HepG2 (cell line): ENCODE data around the gene THRA. TPM values are rescaled to one million over a fixed set of nuclear protein-coding genes. Genes with fewer than 3 reads are reported as not detected.

Source experiments
- CBFB ChIP-seq: sonication (generic); formaldehyde crosslinking; IDR thresholded peaks from 2 replicates; pipeline ENCODE4 v1.4.0; 2020; ENCODE audit warnings: missing genetic modification reagents
- CENPBD1 ChIP-seq: sonication (generic); formaldehyde crosslinking; IDR thresholded peaks from 2 replicates; pipeline ENCODE4 v1.8.0; 2022; ENCODE audit warnings: missing genetic modification reagents, low read depth, mild to moderate bottlenecking, borderline replicate concordance
- FOXC1 ChIP-seq: sonication (generic); formaldehyde crosslinking; IDR thresholded peaks from 2 replicates; pipeline ENCODE4 v1.8.0; 2022; ENCODE audit warnings: mild to moderate bottlenecking, missing genetic modification reagents, borderline replicate concordance
- FOXJ3 ChIP-seq: sonication (generic); formaldehyde crosslinking; IDR thresholded peaks from 2 replicates; pipeline ENCODE4 v1.4.0; 2020; ENCODE audit warnings: missing genetic modification reagents, mild to moderate bottlenecking, borderline replicate concordance
- HDAC2 ChIP-seq: sonication (generic); formaldehyde crosslinking; IDR thresholded peaks from 2 replicates; pipeline ENCODE4 v1.4.0; 2020; ENCODE audit warnings: missing genetic modification reagents
- HNRNPH1 ChIP-seq: fragments of 200-400 bp; formaldehyde crosslinking; optimal IDR thresholded peaks from 2 replicates; pipeline ENCODE3; 2017; ENCODE audit warnings: mild to moderate bottlenecking, low read depth, low read length
- IRX3 ChIP-seq: sonication (generic); formaldehyde crosslinking; IDR thresholded peaks from 2 replicates; pipeline ENCODE4 v1.8.1; 2023; ENCODE audit warnings: mild to moderate bottlenecking, low read depth, missing genetic modification reagents, borderline replicate concordance
- NAIF1 ChIP-seq: sonication (generic); formaldehyde crosslinking; IDR thresholded peaks from 2 replicates; pipeline ENCODE4 v1.5.0; 2020; ENCODE audit warnings: mild to moderate bottlenecking, missing genetic modification reagents, borderline replicate concordance
- NFATC3 ChIP-seq: sonication (generic); formaldehyde crosslinking; IDR thresholded peaks from 2 replicates; pipeline ENCODE4 v1.5.1; 2020; ENCODE audit warnings: mild to moderate bottlenecking, missing genetic modification reagents
- NRL ChIP-seq: sonication (generic); formaldehyde crosslinking; IDR thresholded peaks from 2 replicates; pipeline ENCODE4 v1.5.0; 2020; ENCODE audit warnings: missing genetic modification reagents, mild to moderate bottlenecking, moderate library complexity, borderline replicate concordance
- RBAK ChIP-seq: sonication (generic); formaldehyde crosslinking; IDR thresholded peaks from 2 replicates; pipeline ENCODE4 v1.5.1; 2020; ENCODE audit warnings: mild to moderate bottlenecking, missing genetic modification reagents
- SIN3A ChIP-seq: IDR thresholded peaks from 2 replicates; pipeline ENCODE4 v1.6.1; 2011; ENCODE audit warnings: low read depth, mild to moderate bottlenecking, control low read depth, low read length, borderline replicate concordance
- SRF ChIP-seq: IDR thresholded peaks from 2 replicates; pipeline ENCODE4 v1.6.1; 2011; ENCODE audit warnings: mild to moderate bottlenecking, low read depth, low read length, moderate library complexity
- SYNCRIP ChIP-seq: fragments of 200-400 bp; formaldehyde crosslinking; IDR thresholded peaks from 2 replicates; pipeline ENCODE4 v1.6.1; 2018; ENCODE audit warnings: mild to moderate bottlenecking, low read depth, low read length; ENCODE audit not compliant: insufficient read depth
- TBL1XR1 ChIP-seq: fragments of 150-350 bp; IDR thresholded peaks from 2 replicates; pipeline ENCODE4 v1.6.1; 2014; ENCODE audit warnings: borderline replicate concordance, low read length; ENCODE audit not compliant: partially characterized antibody
- TBP ChIP-seq: sonication (generic); formaldehyde crosslinking; IDR thresholded peaks from 2 replicates; pipeline ENCODE4 v1.5.0; 2020; ENCODE audit warnings: missing genetic modification reagents
- TEAD2 ChIP-seq: sonication (generic); formaldehyde crosslinking; IDR thresholded peaks from 2 replicates; pipeline ENCODE4 v1.9.0; 2021; ENCODE audit warnings: missing genetic modification reagents
- THAP7 ChIP-seq: sonication (generic); formaldehyde crosslinking; IDR thresholded peaks from 2 replicates; pipeline ENCODE4 v1.8.1; 2023; ENCODE audit warnings: mild to moderate bottlenecking, missing genetic modification reagents
- TOPORS ChIP-seq: sonication (generic); formaldehyde crosslinking; IDR thresholded peaks from 2 replicates; pipeline ENCODE4 v1.8.0; 2023; ENCODE audit warnings: mild to moderate bottlenecking, missing genetic modification reagents
- ZFYVE20 ChIP-seq: sonication (generic); formaldehyde crosslinking; IDR thresholded peaks from 2 replicates; pipeline ENCODE4 v1.8.0; 2023; ENCODE audit warnings: low read depth, mild to moderate bottlenecking, moderate library complexity, missing genetic modification reagents, borderline replicate concordance
- ZHX1 ChIP-seq: sonication (generic); formaldehyde crosslinking; IDR thresholded peaks from 2 replicates; pipeline ENCODE4 v1.8.1; 2022; ENCODE audit warnings: low read depth, mild to moderate bottlenecking, missing genetic modification reagents
- ZKSCAN8 ChIP-seq: IDR thresholded peaks from 2 replicates; pipeline ENCODE4 v1.6.1; 2016; ENCODE audit warnings: borderline replicate concordance, missing genetic modification reagents, missing compliant biosample characterization
- ZMAT5 ChIP-seq: sonication (generic); formaldehyde crosslinking; IDR thresholded peaks from 2 replicates; pipeline ENCODE4 v1.5.0; 2020; ENCODE audit warnings: mild to moderate bottlenecking, low read depth, missing genetic modification reagents, borderline replicate concordance
- ZNF432 ChIP-seq: sonication (generic); formaldehyde crosslinking; IDR thresholded peaks from 2 replicates; pipeline ENCODE4 v1.5.0; 2020; ENCODE audit warnings: missing genetic modification reagents, mild to moderate bottlenecking, borderline replicate concordance
- ZNF780A ChIP-seq: sonication (generic); formaldehyde crosslinking; IDR thresholded peaks from 2 replicates; pipeline ENCODE4 v1.8.0; 2022; ENCODE audit warnings: mild to moderate bottlenecking, missing genetic modification reagents, moderate library complexity
- polyA plus RNA-seq, 8 experiments: library from polyadenylated mRNA; depleted of rRNA in 3 of 8; stranded (reverse) in 7 of 8; unstranded in 1 of 8; fragments of >200 nt; fragmentation: Illumina TruSeq in 4 of 8; extraction: Trizol in 4 of 8; gene quantifications; 2 replicates each; pipeline versions ENCODE4 v1.2.1 to v1.2.3, GENCODE V29; 2011 to 2016; ENCODE audit warnings: low read depth in 4 of 8, missing spikeins in 1 of 8, mixed read lengths in 1 of 8; ENCODE audit not compliant: insufficient read depth in 1 of 8
- total RNA-seq, 5 experiments: library from RNA; depleted of rRNA; stranded (reverse); fragments of >200 nt; fragmentation: Illumina TruSeq; extraction: Trizol; gene quantifications; 2 replicates each; pipeline ENCODE4 v1.2.3, GENCODE V29; 2016; ENCODE audit warnings: low read depth in 1 of 5

THRA gene
- total and polyA plus RNA-seq, 2 of the 13 experiments (the other 11 are each of a cell fraction or from before 2014, with no cell fraction given), result 8.0 to 9.9 TPM

GRCh38 chr17:40097931-40098845 is 35.4 kb downstream of the THRA start (continued):
- TF ChIP-seq THAP7, result no peak
- no peak for TF ChIP-seq ZNF432
- TF ChIP-seq NAIF1 (CRISPR knock-in tag), result no peak
- no peak for TF ChIP-seq ZFYVE20
- peak; percentile 74 for TF ChIP-seq FOXJ3
- TF ChIP-seq SIN3A, result no peak
- no peak for TF ChIP-seq NFATC3 (CRISPR knock-in tag)
- TF ChIP-seq NRL (CRISPR knock-in tag), result peak; percentile 90
- no peak for TF ChIP-seq TBP
- TF ChIP-seq IRX3, result no peak
- TF ChIP-seq TOPORS (CRISPR knock-in tag), result no peak
- no peak for TF ChIP-seq HNRNPH1
- no peak for TF ChIP-seq CENPBD1
- TF ChIP-seq RBAK (CRISPR knock-in tag), result peak; percentile 70; the same call in 1 of the 2 replicates
- no peak; the same call in 1 of the 2 replicates for TF ChIP-seq FOXC1 (CRISPR knock-in tag)
- 0 out of 2 replicates have a peak, but pooled peaks have one; percentile 58 for TF ChIP-seq TEAD2
- TF ChIP-seq ZNF780A (CRISPR knock-in tag), result no peak; the same call in 1 of the 2 replicates
- peak; percentile 80; the same call in 1 of the 2 replicates for TF ChIP-seq CBFB (CRISPR knock-in tag)
- no peak for TF ChIP-seq ZMAT5
- TF ChIP-seq SYNCRIP, result no peak
- 0 out of 2 replicates have a peak, but pooled peaks have one; percentile 43 for TF ChIP-seq ZKSCAN8 (CRISPR knock-in tag)
- TF ChIP-seq SRF, result no peak
- peak; percentile 79; the same call in 1 of the 2 replicates for TF ChIP-seq ZHX1 (CRISPR knock-in tag)
- TF ChIP-seq HDAC2 (CRISPR knock-in tag), result peak; percentile 90
- TF ChIP-seq TBL1XR1, result peak; percentile 64
